A673 (cell line): ENCODE data around the gene CA5A. TPM values are rescaled to one million over a fixed set of nuclear protein-coding genes. Genes with fewer than 3 reads are reported as not detected.
"Not testable (repeated sequence)": the region's sequence is repeated elsewhere in the genome, so short reads cannot be mapped to it uniquely, and the experiment has no call there.

Experiments used
- BruUV-seq: library from RNA; stranded (reverse); fragments of 400-500 nt; replicated peaks from 2 replicates; lab custom pipeline; 2021; lab: Mats Ljungman, UMichigan
- CTCF ChIA-PET: fragments of 300-600 bp; sonication (Branson Sonifier 250); formaldehyde crosslinking; loops from one replicate; lab custom pipeline; 2022; ENCODE audit warnings: antibody characterized with exemption; lab: Charles Lee
- POLR2A ChIA-PET: fragments of 300-600 bp; sonication (Branson Sonifier 250); formaldehyde crosslinking; loops from one replicate; lab custom pipeline; 2022; ENCODE audit warnings: antibody characterized with exemption; ENCODE audit not compliant: low non-redundant PET; lab: Charles Lee
- DNase-seq: peaks from one replicate; pipeline ENCODE4 v3.0.0-alpha.2; 2015; ENCODE audit warnings: low spot score
- H3K27ac ChIP-seq: fragments of 200-600 bp; sonication (generic); 2 replicates; pipeline ENCODE4 v1.5.1; 2016; ENCODE audit warnings: mixed run types, low read depth, mild to moderate bottlenecking, mixed read lengths, antibody characterized with exemption, low read length; ENCODE audit not compliant: poor library complexity, severe bottlenecking
- H3K27me3 ChIP-seq: fragments of 200-600 bp; sonication (generic); replicated peaks from 2 replicates; pipeline ENCODE4 v1.6.1; 2017; ENCODE audit warnings: mixed run types, low read depth, mild to moderate bottlenecking, mixed read lengths, antibody characterized with exemption, low read length; ENCODE audit not compliant: insufficient read depth, poor library complexity
- H3K36me3 ChIP-seq: fragments of 200-600 bp; sonication (generic); 2 replicates; pipeline ENCODE4 v1.6.1; 2016; ENCODE audit warnings: mixed run types, mild to moderate bottlenecking, mixed read lengths, antibody characterized with exemption, low read length; ENCODE audit not compliant: insufficient read depth, poor library complexity, severe bottlenecking
- H3K4me1 ChIP-seq: fragments of 200-600 bp; sonication (generic); 2 replicates; pipeline ENCODE4 v1.6.1; 2017; ENCODE audit warnings: mixed run types, mild to moderate bottlenecking, mixed read lengths, antibody characterized with exemption, low read length; ENCODE audit not compliant: insufficient read depth, poor library complexity, severe bottlenecking
- H3K4me3 ChIP-seq: fragments of 200-600 bp; sonication (generic); 2 replicates; pipeline ENCODE4 v1.5.1; 2016; ENCODE audit warnings: low read depth, mixed run types, mild to moderate bottlenecking, mixed read lengths, low read length; ENCODE audit not compliant: poor library complexity, severe bottlenecking
- H3K9me3 ChIP-seq: fragments of 200-600 bp; sonication (generic); 2 replicates; pipeline ENCODE4 v1.6.1; 2016; ENCODE audit warnings: mixed run types, low read depth, mild to moderate bottlenecking, mixed read lengths, antibody characterized with exemption, low read length; ENCODE audit not compliant: poor library complexity, severe bottlenecking
- CTCF ChIP-seq: fragments of 300-800, 200-600 bp; sonication (generic); conservative IDR thresholded peaks from 2 replicates; pipeline ENCODE4 v1.5.1; 2017; ENCODE audit warnings: low read depth, mild to moderate bottlenecking, antibody characterized with exemption, low read length, moderate library complexity, mixed read lengths
- EZH2 ChIP-seq: fragments of 200-600 bp; sonication (generic); IDR thresholded peaks from 2 replicates; pipeline ENCODE4 v1.6.1; 2017; ENCODE audit warnings: borderline replicate concordance, low read depth, mild to moderate bottlenecking, mixed read lengths, antibody characterized with exemption, low read length; ENCODE audit not compliant: poor library complexity, severe bottlenecking
- intact Hi-C: fragments of 100-400 bp; cut with micrococcal nuclease; formaldehyde crosslinking; loops from one replicate; pipeline ENCODE4 v1.10.0; 2022; ENCODE audit not compliant: unreplicated experiment
- total RNA-seq: library from RNA; stranded (reverse); gene quantifications from 2 replicates; pipeline ENCODE4 v1.2.3, GENCODE V29; 2021

The CA5A gene
- total RNA-seq, 1 experiment from 2014 or later: not detected

GRCh38 chr16:87891764-87892163 is 44.6 kb downstream of the CA5A start:
- ChIA-PET POLR2A (no interaction called here), CTCF (no interaction called here)

GRCh38 chr16:87889762-87890161 is 46.6 kb downstream of the CA5A start:
- H3K4me3 ChIP-seq, H3K36me3 ChIP-seq, POLR2A ChIA-PET, BruUV-seq, DNase-seq, H3K27me3 ChIP-seq, intact Hi-C loops, H3K9me3 ChIP-seq, H3K27ac ChIP-seq, H3K4me1 ChIP-seq, CTCF ChIA-PET: not testable (repeated sequence)
- TF ChIP-seq CTCF: peak; percentile 39; the same call in 1 of the 2 replicates

More at GRCh38 chr16:87891764-87892163, 44.6 kb downstream of the CA5A start:
- Histone ChIP-seq H3K27ac (no peak overlapping the region), H3K9me3 (no peaks in the 10 kb centered on the region), H3K4me1 (no peaks in the 10 kb centered on the region), H3K36me3 (no peaks in the 10 kb centered on the region), H3K27me3 (no peaks in the 10 kb centered on the region), H3K4me3 (no peak overlapping the region)
- DNase-seq: no peak
- intact Hi-C loops: no loop called here
- TF ChIP-seq EZH2 (no peak), CTCF (no peak)
- no TSS peak for BruUV-seq

GRCh38 chr16:87888346-87888745 is 48.0 kb downstream of the CA5A start:
- intact Hi-C loops, BruUV-seq, H3K4me1 ChIP-seq, H3K4me3 ChIP-seq, POLR2A ChIA-PET, H3K27me3 ChIP-seq, CTCF ChIA-PET, H3K36me3 ChIP-seq, H3K9me3 ChIP-seq, H3K27ac ChIP-seq, DNase-seq: not testable (repeated sequence)

- H3K4me3 ChIP-seq, POLR2A ChIA-PET, intact Hi-C loops, DNase-seq, BruUV-seq, H3K27me3 ChIP-seq, H3K4me1 ChIP-seq, H3K36me3 ChIP-seq, CTCF ChIA-PET, H3K9me3 ChIP-seq, H3K27ac ChIP-seq: not testable (repeated sequence)
Observed at GRCh38 chr16:87887931-87888330, 48.4 kb downstream of the CA5A start.

GRCh38 chr16:87885371-87885967 is 50.9 kb downstream of the CA5A start:
- H3K36me3 ChIP-seq, H3K4me1 ChIP-seq, H3K4me3 ChIP-seq, DNase-seq, intact Hi-C loops, H3K9me3 ChIP-seq, BruUV-seq, POLR2A ChIA-PET, H3K27ac ChIP-seq, H3K27me3 ChIP-seq, CTCF ChIA-PET: not testable (repeated sequence)
